Measurements from ENCODE around the gene ATXN7.

DNA sequence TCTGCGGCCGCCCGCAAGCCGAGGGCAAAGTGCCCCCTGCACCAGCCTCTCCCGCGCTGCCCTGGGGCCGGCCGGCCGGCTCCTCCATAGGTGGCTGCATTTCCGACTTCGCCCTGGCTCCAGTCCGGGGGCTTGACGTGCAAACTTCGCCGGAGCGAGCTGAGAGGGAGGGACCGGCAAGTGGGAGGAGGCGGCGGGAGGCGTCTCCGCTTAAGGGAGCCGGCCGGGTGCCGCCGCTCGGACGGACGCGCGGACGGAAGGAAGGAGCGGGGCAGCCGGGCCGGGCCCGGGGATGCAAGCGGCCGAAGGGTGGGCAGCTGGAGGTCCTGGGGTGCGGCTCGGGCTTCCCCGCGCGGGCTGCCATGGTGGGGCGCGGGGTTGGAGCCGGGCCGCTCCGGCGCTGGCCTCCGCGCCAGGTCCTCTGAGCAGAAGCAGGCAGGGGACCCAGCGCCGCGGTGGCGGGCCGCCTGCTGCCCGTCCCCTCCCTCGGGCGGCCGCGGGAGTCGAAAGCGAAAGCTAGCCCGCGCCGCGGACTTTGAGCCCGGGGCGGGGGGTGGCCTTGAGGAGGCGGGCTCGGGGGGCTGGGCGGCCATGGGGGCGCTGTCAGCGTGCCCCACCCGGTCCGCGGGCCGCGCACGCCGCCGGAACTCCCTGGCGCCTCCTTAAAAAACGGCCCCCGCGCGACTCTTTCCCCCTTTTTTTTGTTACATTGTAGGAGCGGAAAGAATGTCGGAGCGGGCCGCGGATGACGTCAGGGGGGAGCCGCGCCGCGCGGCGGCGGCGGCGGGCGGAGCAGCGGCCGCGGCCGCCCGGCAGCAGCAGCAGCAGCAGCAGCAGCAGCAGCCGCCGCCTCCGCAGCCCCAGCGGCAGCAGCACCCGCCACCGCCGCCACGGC, 48.5 kb downstream of the ATXN7 start, which contains the start of gene SCAANT1:
- TF ChIP-seq, protein P1, sequence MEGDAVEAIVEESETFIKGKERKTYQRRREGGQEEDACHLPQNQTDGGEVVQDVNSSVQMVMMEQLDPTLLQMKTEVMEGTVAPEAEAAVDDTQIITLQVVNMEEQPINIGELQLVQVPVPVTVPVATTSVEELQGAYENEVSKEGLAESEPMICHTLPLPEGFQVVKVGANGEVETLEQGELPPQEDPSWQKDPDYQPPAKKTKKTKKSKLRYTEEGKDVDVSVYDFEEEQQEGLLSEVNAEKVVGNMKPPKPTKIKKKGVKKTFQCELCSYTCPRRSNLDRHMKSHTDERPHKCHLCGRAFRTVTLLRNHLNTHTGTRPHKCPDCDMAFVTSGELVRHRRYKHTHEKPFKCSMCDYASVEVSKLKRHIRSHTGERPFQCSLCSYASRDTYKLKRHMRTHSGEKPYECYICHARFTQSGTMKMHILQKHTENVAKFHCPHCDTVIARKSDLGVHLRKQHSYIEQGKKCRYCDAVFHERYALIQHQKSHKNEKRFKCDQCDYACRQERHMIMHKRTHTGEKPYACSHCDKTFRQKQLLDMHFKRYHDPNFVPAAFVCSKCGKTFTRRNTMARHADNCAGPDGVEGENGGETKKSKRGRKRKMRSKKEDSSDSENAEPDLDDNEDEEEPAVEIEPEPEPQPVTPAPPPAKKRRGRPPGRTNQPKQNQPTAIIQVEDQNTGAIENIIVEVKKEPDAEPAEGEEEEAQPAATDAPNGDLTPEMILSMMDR (conservative IDR thresholded peaks at IDR 0.05; ENCODE audit: low read length) = no peak
- no peak for TF ChIP-seq EZH2phosphoT487 (IDR thresholded peaks at IDR 0.05; ENCODE audit: borderline replicate concordance)

Measured in Loucy (cell line).